ENCODE measurements around the gene HESX1.

The HESX1 gene

DNA sequence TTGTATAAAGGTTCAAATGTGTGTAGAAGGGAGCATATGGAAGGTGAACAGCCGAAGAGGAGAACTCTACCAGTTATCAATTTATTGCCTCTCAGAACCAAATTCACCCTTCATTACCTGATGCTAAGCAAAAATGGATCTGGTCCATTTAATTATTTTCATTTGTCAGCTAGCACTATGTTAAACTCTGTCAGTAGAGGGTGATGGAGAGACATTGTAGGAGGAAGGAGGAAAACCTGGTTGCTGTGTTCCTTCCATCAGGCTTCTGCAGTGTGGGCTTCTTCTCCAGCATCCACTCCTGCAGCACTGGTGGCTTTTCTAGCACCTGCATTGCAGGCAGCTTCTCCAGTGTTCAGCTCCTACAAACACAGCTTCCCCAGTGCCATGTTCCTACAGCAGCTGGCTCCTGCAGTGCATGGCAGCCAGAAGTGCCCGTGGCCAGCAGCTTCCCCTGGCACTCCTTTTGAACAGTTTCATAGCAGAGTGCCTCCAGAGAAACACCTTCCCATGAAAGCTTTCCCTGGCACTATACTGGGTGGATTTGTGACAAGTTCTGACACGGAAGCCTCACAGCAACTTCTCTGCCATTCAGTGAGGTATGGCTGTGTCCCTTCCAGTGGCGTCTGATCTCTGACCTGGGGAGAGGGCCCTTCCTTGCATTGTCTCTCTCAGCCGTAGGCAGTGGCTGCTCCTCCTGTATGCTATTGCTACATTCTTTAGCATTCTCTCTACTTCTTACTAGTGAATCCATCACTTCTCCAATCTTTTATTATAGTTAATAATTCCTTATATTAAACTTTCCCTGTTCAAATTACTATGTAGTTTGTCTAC, 20.0 kb downstream of the HESX1 start:
- DNase-seq = no peak
- Mint-ChIP-seq H3K27me3 (peaks cover 4% of the 10 kb centered on the region), H3K36me3 (ENCODE audit: low read depth) (no peaks in the 10 kb centered on the region), H3K9me3 (no peaks in the 10 kb centered on the region), H3K27ac (no peak overlapping the region), H3K4me3 (no peak overlapping the region), H3K4me1 (no peaks in the 10 kb centered on the region)
- ATAC-seq = no peak

- ATAC-seq = no peak
- no peak overlapping the region for H3K27ac Mint-ChIP-seq
- no peaks in the 10 kb centered on the region for H3K4me1 Mint-ChIP-seq
- DNase-seq = no peak
- no peaks in the 10 kb centered on the region for H3K36me3 Mint-ChIP-seq (ENCODE audit: low read depth)
- no peak overlapping the region for H3K4me3 Mint-ChIP-seq
- H3K27me3 Mint-ChIP-seq = peaks cover 11% of the 10 kb centered on the region
- H3K9me3 Mint-ChIP-seq = no peaks in the 10 kb centered on the region
These were observed 23.7 kb downstream of the HESX1 start for GRCh38 chr3:57176045-57176444.

DNA sequence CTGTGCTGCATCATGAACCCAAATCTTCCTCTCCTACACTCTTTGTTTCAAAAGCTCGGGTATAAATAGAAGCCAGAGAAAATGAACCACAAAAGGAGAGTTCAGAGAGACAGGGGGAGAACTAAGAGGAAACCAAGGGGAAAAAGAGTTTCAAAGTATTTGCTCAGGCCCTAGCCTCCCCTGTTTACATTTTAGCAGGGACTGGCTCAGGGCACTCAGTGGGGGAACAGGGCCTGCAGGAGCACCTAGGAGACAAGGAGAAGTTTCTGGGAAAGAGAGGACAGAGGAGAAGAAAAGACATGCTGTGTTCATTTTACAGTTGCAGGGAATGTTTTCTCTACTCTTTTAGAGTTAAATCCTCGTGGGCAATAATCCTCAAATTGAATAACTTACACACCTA, 26.1 kb downstream of the HESX1 start:
- no peak overlapping the region for H3K27ac Mint-ChIP-seq
- H3K4me3 Mint-ChIP-seq = no peak overlapping the region
- ATAC-seq = no peak
- H3K27me3 Mint-ChIP-seq = peaks cover 24% of the 10 kb centered on the region
- peaks cover 4% of the 10 kb centered on the region for H3K4me1 Mint-ChIP-seq
- no peaks in the 10 kb centered on the region for H3K36me3 Mint-ChIP-seq (ENCODE audit: low read depth)
- DNase-seq = no peak
- no peaks in the 10 kb centered on the region for H3K9me3 Mint-ChIP-seq

DNA sequence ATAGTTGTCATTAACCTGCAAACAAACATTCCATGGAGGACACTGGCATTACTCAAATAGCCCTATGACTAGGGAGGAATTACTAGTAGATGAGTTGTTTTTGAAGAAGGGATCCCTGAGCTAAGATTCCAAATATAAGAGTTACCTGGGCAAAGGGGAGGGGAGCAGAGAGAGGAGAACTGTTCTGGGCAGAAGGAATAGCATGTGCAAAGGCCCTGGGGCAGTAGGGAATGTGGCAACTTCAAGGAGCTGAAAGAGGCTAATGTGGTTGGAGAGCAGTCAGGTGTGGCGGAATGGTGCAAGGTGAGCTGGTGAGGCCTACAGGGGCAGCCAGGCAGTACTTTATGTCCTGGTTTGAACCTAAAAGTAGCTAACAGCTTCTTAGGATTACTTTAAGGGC, 28.8 kb downstream of the HESX1 start:
- Mint-ChIP-seq H3K27me3 (peaks cover 45% of the 10 kb centered on the region), H3K27ac (no peak overlapping the region), H3K4me1 (peaks cover 4% of the 10 kb centered on the region), H3K9me3 (no peaks in the 10 kb centered on the region), H3K36me3 (ENCODE audit: low read depth) (no peaks in the 10 kb centered on the region), H3K4me3 (no peak overlapping the region)
- no peak for DNase-seq
- no peak for ATAC-seq

GRCh38 chr3:57169872-57170623, 29.7 kb downstream of the HESX1 start:
- H3K9me3 Mint-ChIP-seq = no peaks in the 10 kb centered on the region
- peaks cover 6% of the 10 kb centered on the region for H3K4me1 Mint-ChIP-seq
- ATAC-seq = peak; percentile 87

GRCh38 chr3:57169108-57169507, 30.7 kb downstream of the HESX1 start:
- H3K4me3 Mint-ChIP-seq = peak overlapping the region; percentile 64

More at GRCh38 chr3:57169872-57170623, 29.7 kb downstream of the HESX1 start:
- H3K27ac Mint-ChIP-seq = no peak overlapping the region
- DNase-seq = peak; percentile 84
- H3K27me3 Mint-ChIP-seq = peaks cover 49% of the 10 kb centered on the region
- H3K36me3 Mint-ChIP-seq (ENCODE audit: low read depth) = no peaks in the 10 kb centered on the region
- H3K4me3 Mint-ChIP-seq = peak overlapping the region; percentile 64

DNA sequence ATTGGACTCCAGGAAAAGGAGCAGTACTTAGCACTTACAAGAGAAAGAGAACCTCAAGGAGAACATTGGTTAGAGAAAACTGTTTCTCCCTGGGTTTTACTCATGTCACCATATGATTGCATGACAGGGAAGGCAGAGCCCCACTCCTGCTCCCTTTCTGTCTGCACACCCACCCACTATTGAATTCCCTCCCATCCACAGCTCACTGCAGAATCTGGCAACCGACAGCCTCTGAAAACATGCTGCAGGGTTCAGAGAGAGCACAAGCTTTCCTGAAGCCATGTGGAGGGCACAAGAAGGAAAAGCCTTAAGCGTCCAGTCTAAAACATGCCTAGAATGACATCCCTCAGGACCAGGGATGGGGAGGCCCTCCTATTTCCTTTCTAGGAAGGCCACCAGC, 31.6 kb downstream of the HESX1 start:
- H3K9me3 Mint-ChIP-seq = no peaks in the 10 kb centered on the region

More at GRCh38 chr3:57169108-57169507, 30.7 kb downstream of the HESX1 start:
- DNase-seq (no peak), ATAC-seq (no peak)
- no peaks in the 10 kb centered on the region for H3K9me3 Mint-ChIP-seq
- H3K4me1 Mint-ChIP-seq = peaks cover 9% of the 10 kb centered on the region
- peaks cover 52% of the 10 kb centered on the region for H3K27me3 Mint-ChIP-seq
- no peak overlapping the region for H3K27ac Mint-ChIP-seq
- H3K36me3 Mint-ChIP-seq (ENCODE audit: low read depth) = no peaks in the 10 kb centered on the region

GRCh38 chr3:57166660-57167059, 33.1 kb downstream of the HESX1 start:
- H3K27ac Mint-ChIP-seq = no peak overlapping the region
- DNase-seq (no peak), ATAC-seq (no peak)
- peaks cover 10% of the 10 kb centered on the region for H3K4me1 Mint-ChIP-seq
- no peak overlapping the region for H3K4me3 Mint-ChIP-seq
- peaks cover 62% of the 10 kb centered on the region for H3K27me3 Mint-ChIP-seq
- no peaks in the 10 kb centered on the region for H3K36me3 Mint-ChIP-seq (ENCODE audit: low read depth)
- H3K9me3 Mint-ChIP-seq = no peaks in the 10 kb centered on the region

More for the DNA sequence above, 31.6 kb downstream of the HESX1 start:
- Mint-ChIP-seq H3K27me3 (peaks cover 54% of the 10 kb centered on the region), H3K4me1 (peaks cover 10% of the 10 kb centered on the region), H3K4me3 (no peak overlapping the region), H3K36me3 (ENCODE audit: low read depth) (no peaks in the 10 kb centered on the region), H3K27ac (no peak overlapping the region)
- no peak for ATAC-seq
- no peak for DNase-seq

GRCh38 chr3:57165641-57166040, 34.1 kb downstream of the HESX1 start:
- no peak for ATAC-seq
- no peak for DNase-seq
- peak overlapping the region; percentile 55 for H3K4me3 Mint-ChIP-seq
- no peaks in the 10 kb centered on the region for H3K9me3 Mint-ChIP-seq
- no peak overlapping the region for H3K27ac Mint-ChIP-seq
- no peaks in the 10 kb centered on the region for H3K36me3 Mint-ChIP-seq (ENCODE audit: low read depth)
- H3K27me3 Mint-ChIP-seq = peaks cover 62% of the 10 kb centered on the region
- peaks cover 10% of the 10 kb centered on the region for H3K4me1 Mint-ChIP-seq

- ATAC-seq = peak; percentile 52
- H3K27ac Mint-ChIP-seq = no peak within 1 kb of the TSS
These were observed 34.9 kb downstream of the HESX1 start, which contains the start of gene IL17RD for GRCh38 chr3:57164657-57165573. IL17RD (minus strand) TSS chr3:57165353; CDS start chr3:57165286, 67 bp downstream.

DNA sequence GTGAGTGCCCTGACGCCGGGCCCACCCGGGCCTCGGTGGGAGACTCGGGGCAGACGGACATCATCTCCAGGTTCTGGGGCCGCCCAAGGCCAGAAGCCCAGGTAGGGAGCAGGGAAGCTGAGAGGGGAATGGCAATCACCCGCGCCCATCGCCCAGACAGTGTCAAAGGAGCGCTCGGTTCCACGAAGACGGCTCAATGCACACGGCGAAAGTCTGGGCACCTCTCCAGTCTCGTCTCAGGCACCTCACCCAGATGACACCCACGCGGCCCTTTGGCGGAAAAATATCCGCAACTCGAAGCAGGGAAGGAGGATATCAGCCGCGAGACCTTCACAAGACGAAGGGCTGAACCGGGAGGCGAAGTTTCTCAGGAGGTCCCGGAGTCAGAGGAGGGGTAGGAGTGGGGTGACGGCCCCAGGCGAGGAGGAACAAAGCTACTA, 35.5 kb downstream of the HESX1 start:
- ATAC-seq (peak; percentile 27), DNase-seq (peak; percentile 41)
- H3K4me3 Mint-ChIP-seq = peak overlapping the region; percentile 80
- peaks cover 7% of the 10 kb centered on the region for H3K4me1 Mint-ChIP-seq
- H3K27me3 Mint-ChIP-seq = peaks cover 61% of the 10 kb centered on the region
- no peak overlapping the region for H3K27ac Mint-ChIP-seq
- H3K9me3 Mint-ChIP-seq = no peaks in the 10 kb centered on the region
- no peaks in the 10 kb centered on the region for H3K36me3 Mint-ChIP-seq (ENCODE audit: low read depth)

More at GRCh38 chr3:57164657-57165573, 34.9 kb downstream of the HESX1 start, which contains the start of gene IL17RD:
- H3K4me3 Mint-ChIP-seq = peak within 1 kb of the TSS; percentile 80
- H3K27me3 Mint-ChIP-seq = peaks cover 65% of the 10 kb centered on the region
- H3K9me3 Mint-ChIP-seq = no peaks in the 10 kb centered on the region
- no peaks in the 10 kb centered on the region for H3K36me3 Mint-ChIP-seq (ENCODE audit: low read depth)
- DNase-seq = peak; percentile 79
- peaks cover 8% of the 10 kb centered on the region for H3K4me1 Mint-ChIP-seq

GRCh38 chr3:57163751-57164150, 36.0 kb downstream of the HESX1 start:
- Mint-ChIP-seq H3K4me1 (peaks cover 11% of the 10 kb centered on the region), H3K27me3 (peaks cover 59% of the 10 kb centered on the region), H3K4me3 (peak overlapping the region; percentile 80), H3K36me3 (ENCODE audit: low read depth) (no peaks in the 10 kb centered on the region), H3K9me3 (no peaks in the 10 kb centered on the region), H3K27ac (no peak overlapping the region)
- DNase-seq (no peak), ATAC-seq (no peak)

- DNase-seq = no peak
- no peak for ATAC-seq
- H3K9me3 Mint-ChIP-seq = no peaks in the 10 kb centered on the region
- H3K27ac Mint-ChIP-seq = no peak overlapping the region
- H3K27me3 Mint-ChIP-seq = peaks cover 50% of the 10 kb centered on the region
- H3K36me3 Mint-ChIP-seq (ENCODE audit: low read depth) = no peaks in the 10 kb centered on the region
- peaks cover 13% of the 10 kb centered on the region for H3K4me1 Mint-ChIP-seq
- no peak overlapping the region for H3K4me3 Mint-ChIP-seq
These were observed 37.9 kb downstream of the HESX1 start for GRCh38 chr3:57161915-57162314.
